Bronchial epithelial cell (primary cell): ENCODE results near the gene HLCS. TPM values are rescaled to one million over a fixed set of nuclear protein-coding genes. Genes with fewer than 3 reads are reported as not detected.

Experiments used
- DNase-seq: peaks from one replicate; pipeline ENCODE4 v3.0.0-alpha.2; 2010; ENCODE audit warnings: low read depth
- FAIRE-seq: peaks from 2 replicates; lab custom pipeline; 2011; peaks lifted over from hg19 to GRCh38; lab: Jason Lieb, UNC
- H3K27me3 ChIP-seq: 2 replicates; pipeline ENCODE4 v1.5.1; 2011; ENCODE audit warnings: low read length; ENCODE audit not compliant: control insufficient read depth, insufficient read depth
- H3K36me3 ChIP-seq: 2 replicates; pipeline ENCODE4 v1.5.1; 2011; ENCODE audit warnings: low read length; ENCODE audit not compliant: control insufficient read depth, insufficient read depth
- H3K4me3 ChIP-seq: 2 replicates; pipeline ENCODE4 v1.5.1; 2011; ENCODE audit warnings: mild to moderate bottlenecking, low read depth, low read length, control low read depth
- CTCF ChIP-seq: IDR thresholded peaks from 2 replicates; pipeline ENCODE4 v1.5.1; 2011; ENCODE audit warnings: mild to moderate bottlenecking, moderate library complexity, low read length, control low read depth, inconsistent platforms; ENCODE audit not compliant: insufficient read depth, severe bottlenecking
- total RNA-seq: library from RNA; depleted of rRNA; stranded (reverse); fragments of >200 nt; gene quantifications from 2 replicates; pipeline ENCODE4 v1.2.1, GENCODE V29; 2014

Gene HLCS
- total RNA-seq, 1 donor from 2014 or later, result 26.3 TPM

GRCh38 chr21:36713746-36714145 is 252.7 kb downstream of the HLCS start:
- Histone ChIP-seq H3K36me3 (no peaks in the 10 kb centered on the region), H3K4me3 (no peak overlapping the region), H3K27me3 (peaks cover 21% of the 10 kb centered on the region)
- TF ChIP-seq CTCF, result no peak
- no peak for DNase-seq
- FAIRE-seq, result no peak

GRCh38 chr21:36710729-36711048 is 255.8 kb downstream of the HLCS start:
- no peak for DNase-seq
- Histone ChIP-seq H3K36me3 (no peaks in the 10 kb centered on the region), H3K4me3 (no peak overlapping the region), H3K27me3 (peaks cover 48% of the 10 kb centered on the region)
- no peak for FAIRE-seq
- no peak for TF ChIP-seq CTCF

- TF ChIP-seq CTCF, result no peak
- DNase-seq, result no peak
- no peak overlapping the region for H3K4me3 ChIP-seq
- no peaks in the 10 kb centered on the region for H3K36me3 ChIP-seq
- peaks cover 52% of the 10 kb centered on the region for H3K27me3 ChIP-seq
- no peak for FAIRE-seq
These were observed 256.4 kb downstream of the HLCS start for GRCh38 chr21:36709868-36710728.

- peaks cover 58% of the 10 kb centered on the region for H3K27me3 ChIP-seq
These were observed 257.2 kb downstream of the HLCS start for GRCh38 chr21:36709030-36709867.

More at GRCh38 chr21:36709030-36709867, 257.2 kb downstream of the HLCS start:
- no peak overlapping the region for H3K4me3 ChIP-seq
- H3K36me3 ChIP-seq, result no peaks in the 10 kb centered on the region
- DNase-seq (no peak), FAIRE-seq (no peak)
- no peak for TF ChIP-seq CTCF
